Effector CD4-positive, alpha-beta T cell (primary cell): ENCODE results near the gene GJC2.
A peak's percentile ranks its signal among the peaks of the same experiment; 100 is the strongest.

Experiments
- DNase-seq: peaks from one replicate; pipeline ENCODE4 v3.0.0-alpha.2; 2020

GJC2 gene

DNA sequence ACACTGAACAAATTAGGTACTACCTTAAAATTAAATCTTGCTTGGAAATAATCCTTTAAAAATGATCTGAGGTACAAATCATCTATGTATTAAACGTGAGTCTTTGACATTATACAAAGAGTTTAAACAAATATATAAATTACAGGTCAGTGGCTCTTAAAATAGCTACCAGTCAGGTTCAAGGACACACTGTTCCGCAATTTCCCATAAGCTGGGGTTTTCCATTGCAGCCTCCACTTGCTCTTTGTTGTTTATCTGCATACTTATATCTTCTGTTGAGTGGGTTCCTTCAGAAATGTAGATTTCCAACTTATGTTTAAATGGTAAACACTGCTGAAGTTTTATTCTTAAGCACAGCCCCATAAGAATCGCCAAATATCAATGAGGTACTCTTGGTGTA lies 34.9 kb upstream of the GJC2 start:
- DNase-seq: no peak

DNA sequence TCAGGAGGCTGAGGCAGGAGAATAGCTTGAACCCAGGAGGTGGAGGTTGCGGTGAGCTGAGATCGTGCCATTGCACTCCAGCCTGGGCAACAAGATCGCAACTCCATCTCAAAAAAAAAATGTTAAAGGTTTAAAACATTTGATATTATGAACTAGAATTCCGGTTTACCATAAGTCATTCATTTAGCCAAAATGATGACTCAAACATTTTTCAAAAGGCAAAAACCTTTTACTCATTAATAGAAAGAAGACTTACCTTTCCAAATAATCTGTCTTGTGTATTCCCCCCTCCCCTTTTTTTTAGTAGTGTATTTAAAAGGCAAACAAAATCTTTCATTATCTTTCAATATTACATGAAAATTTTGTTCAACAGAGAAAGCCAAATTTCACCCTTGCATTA lies 32.4 kb upstream of the GJC2 start:
- no peak for DNase-seq

DNA sequence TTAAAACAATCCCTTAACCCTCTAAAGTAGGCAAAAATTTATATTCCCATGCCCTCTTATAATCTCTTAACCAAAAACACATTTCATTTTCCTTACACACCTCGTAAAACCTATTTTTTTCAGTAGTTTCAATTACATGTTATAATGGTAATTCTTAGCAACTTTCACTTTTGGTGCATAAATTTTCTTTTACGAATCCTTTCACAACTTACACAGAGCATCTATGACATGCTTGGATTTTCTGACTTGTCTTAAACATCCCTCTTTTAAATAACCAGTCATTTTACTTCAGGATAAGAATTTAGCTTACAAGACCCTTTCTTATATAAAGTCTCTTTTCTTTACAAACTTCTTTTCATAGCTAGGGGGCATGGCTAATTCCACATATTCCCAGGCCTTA lies 31.7 kb upstream of the GJC2 start:
- no peak for DNase-seq

DNA sequence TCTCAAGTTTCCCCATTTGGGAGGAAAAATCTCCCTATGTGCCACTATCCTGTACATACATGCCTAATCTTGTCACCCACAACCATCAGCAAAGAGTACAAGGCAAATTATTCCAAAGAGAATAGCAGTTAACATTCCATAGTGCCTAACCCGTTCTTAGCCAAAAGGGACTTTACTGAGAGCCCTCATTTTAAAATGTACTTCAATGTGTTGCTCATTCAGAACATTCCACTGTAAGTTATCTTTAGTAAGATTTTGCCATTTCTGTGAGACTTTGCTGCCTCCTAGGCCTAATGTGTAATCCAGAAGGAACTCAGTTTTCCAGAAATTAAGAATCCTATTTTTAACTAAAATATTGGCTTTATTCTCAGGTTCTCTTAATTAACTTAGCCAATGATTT lies 29.4 kb upstream of the GJC2 start:
- DNase-seq: no peak

DNA sequence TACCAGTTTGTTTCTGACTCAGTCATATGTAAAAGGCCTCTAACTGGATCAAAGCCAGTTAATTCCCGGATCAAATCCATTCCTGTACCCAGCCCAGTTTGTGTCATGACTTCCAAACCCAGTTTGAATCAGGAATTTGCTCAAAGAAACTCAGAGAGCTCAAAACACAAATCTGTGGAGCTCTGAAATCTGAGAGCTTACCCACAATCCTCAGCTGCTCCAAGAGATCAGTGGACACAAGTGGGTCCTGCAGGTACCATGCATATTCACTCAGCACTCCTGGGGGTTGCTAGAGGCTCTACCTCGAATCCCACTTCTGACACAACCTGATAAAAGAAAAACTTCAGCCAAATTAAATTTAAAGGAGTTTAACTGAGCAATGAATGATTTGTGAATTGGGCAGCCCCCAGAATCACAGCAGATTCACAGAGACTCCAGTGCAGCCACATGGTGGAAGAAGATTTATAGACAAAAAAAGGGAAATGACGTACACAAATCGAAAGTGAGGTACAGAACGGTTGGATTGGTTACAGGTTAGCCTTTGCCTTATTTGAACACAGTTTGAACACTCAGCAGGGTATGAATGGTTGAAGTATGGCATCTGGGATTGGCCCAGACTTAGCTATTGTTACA lies 28.8 kb upstream of the GJC2 start:
- no peak for DNase-seq

DNA sequence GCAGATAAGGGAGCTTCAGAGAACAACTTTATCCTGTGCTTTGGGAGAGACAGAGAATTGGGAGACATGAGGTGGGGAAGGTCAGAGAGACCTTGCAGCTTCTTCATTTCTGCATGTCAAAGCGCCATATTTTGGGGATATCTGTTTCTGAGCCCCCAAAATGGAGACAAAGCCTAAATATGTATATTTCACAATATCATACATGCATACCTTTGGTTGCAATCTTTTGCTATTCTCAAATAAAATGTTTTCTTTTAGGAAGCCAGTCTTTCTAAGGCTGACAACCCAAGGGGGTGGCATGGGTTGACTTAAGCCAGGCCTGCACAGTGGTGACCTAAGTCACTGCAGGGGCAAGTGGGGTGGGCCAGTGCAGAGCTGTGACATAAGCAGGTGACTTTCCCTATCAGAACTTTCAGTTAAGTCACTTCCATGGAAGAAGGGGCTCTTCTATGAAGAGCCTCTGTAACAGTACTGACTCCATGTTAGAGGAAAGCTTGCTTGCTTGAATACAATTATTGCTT lies 26.7 kb upstream of the GJC2 start:
- DNase-seq: no peak

DNA sequence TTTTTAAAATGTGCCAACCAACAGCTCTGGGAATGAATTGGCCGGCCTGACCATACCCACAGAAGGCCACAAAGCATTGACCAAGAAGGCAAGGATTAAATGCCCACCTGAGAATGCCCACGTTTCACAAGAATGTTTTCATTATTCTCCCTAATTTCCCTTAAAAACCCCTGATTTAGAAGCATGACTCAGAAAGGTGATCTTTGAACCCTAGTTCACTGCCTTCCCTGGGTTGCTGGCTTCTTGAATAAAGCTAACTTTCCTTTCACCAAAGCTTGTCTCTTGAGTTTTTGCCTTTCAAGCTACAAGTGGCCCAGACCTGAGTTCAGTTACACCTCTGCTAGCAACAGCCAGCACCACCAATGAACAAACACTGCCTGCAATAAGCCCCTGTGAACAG lies 26.2 kb upstream of the GJC2 start:
- no peak for DNase-seq

DNA sequence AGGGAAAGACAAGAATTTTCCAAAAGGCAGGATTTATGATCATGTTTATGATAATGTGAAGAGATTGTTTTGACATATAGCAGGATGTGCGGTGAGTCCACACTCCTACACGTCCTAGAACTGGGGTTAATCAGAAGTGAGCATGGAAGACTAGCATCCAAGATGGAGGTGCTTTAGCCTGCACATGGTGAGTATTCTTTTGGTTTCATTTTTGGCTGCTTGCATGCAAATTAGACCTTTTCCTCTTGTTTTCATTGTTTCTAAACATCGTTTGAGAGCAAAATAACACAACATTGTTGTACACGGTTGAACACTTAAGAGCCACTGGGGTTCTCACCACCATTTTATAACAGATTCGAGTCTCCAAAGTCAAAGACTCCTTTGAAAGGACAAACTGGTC lies 24.5 kb upstream of the GJC2 start:
- no peak for DNase-seq

DNA sequence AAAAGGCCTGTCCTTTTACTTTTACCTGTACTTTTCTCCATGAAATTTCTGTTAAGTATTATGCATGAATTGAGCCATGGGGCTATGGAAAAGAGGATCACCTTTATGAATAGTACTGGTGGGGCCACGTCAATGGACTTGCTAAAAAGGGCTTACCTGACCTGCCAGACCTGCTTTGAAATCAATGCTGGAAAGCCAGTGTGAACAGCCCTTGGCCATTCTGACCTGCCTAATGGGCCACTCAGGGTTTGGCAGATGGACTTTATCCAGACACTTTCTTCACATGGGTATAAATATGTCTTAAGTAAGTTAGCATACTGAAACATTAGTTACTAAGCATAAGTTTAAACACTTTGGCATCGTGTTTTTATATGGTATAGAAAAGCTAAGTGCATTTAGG lies 18.0 kb upstream of the GJC2 start:
- no peak for DNase-seq

DNA sequence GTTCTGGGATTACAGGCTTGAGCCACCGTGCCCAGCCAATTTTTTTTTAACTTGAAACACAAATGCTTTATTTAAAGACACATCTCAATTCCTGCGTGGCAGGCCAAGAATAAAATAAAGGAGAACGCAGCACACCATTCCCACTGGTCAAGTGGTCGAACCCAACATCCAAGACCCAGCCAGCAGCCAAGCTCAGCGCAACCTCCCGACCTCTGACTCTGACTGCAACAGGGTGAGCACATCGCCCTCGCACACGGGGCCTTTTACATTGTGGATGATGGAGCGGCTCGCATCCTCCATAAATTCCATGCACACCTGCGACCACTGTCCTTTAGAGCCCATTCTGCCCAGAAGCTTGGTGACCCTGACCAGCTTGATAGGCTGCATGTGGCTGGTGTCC lies 15.1 kb upstream of the GJC2 start:
- DNase-seq: no peak

DNA sequence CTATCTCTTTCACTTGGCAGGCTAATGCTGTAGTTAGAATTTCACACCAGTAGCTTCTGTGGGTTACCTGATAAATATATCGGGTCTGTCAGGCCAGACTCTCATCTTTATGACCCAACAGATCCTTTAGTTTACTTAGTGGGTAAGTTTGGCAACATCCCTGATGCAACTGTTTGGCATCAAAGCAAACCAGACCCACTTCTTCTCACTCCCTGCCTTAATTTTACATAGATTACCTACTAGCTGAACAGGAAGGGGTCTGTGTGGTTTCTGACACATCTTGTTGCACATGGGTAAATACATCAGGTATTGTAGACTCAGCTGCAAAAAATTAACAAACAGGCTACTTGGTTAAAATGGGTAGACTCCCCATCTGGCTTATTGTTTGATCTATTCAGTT lies 12.8 kb upstream of the GJC2 start:
- no peak for DNase-seq

DNA sequence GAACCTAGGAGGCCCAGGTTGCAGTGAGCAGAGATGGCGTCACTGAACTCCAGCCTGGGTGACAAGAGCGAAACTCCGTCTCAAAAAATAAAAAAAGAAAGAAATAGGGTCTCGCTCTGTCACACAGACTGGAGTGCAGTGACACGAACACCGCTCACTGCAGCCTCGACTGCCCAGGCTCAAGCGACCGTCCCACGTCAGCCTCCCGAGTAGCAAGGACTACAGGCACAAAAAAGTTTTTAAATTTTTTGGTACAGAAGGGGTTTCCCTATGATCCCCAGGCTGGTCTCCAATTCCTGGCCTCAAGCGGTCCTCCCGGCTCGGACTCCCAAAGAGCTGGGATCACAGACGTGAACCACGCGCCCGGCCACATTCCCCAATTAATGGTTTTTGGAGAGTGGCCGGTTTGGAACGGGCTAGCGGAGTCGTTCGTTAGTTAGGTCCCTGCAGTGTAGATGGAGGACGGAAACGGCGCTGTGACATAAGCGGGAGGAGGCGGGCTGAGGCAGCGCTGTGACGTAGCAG lies 10.3 kb upstream of the GJC2 start:
- no peak for DNase-seq

DNA sequence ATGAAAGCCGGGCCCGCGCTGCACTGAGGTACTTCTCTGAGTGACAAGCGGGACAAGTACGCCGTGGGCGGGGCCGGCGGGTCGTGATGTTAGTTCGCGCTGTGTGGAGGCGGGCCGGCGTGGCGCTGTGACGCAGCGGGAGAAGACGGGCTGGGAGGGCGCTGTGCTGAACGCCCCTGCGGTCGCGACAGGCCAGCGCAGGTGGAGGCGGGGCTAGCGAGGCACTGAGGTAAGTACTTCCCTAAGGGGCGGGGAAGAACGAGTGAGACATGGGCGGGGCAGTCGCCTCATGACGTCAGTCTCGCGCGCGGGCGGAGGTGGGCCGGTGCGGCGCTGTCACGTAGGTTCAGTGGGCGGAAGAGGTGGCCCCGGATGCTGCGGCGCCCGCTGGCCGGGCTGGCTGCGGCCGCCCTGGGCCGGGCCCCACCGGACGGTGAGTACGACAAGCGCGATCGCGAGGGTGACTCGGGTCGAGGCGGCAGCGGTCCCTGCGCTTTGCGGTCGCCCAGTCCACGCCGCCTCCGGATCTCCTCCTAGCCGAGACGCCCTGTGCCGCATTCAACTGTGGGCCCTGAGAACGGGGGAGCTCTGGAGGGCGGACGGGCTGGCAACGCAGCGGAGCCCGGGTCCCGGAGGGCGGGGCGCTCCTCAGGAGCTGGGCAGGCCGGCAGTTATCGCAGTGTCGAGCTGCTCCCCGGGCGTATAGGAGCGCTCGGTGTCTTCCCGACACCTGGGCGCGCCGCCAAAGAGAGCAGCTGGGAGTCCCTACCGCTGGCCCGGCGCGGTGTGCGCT lies 9.6 kb upstream of the GJC2 start, which contains the start of gene GUK1:
Gene GUK1 (plus strand): TSS at position 349 of the 793 bp plus-strand sequence. CDS start 24 bp downstream, at position 373.
- peak; percentile 100 for DNase-seq

DNA sequence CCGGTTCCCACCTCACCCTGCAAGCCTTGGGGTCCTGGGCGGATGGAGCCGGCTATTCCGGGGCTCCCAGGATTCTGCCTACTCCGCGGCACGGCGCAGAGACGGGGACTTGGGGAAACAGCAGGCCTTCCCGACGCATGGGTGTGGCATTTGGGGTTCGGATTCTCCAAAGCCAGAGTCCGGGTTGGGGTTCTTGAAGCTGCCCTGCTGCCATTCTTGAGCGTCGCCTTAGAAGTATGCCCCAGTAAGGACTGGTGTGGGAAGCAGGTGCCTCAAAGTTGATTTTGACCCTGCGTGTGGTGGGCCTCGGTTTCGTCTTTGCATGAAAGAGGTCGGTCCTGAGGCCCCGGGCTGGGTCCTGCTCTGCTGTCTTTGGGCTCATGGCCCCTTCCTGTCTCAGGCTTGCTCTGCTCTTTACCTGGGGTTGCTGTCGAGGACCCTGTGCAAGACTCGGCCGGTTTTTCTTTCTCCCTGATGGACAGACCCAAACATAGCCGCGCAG lies 9.0 kb upstream of the GJC2 start:
- no peak for DNase-seq

DNA sequence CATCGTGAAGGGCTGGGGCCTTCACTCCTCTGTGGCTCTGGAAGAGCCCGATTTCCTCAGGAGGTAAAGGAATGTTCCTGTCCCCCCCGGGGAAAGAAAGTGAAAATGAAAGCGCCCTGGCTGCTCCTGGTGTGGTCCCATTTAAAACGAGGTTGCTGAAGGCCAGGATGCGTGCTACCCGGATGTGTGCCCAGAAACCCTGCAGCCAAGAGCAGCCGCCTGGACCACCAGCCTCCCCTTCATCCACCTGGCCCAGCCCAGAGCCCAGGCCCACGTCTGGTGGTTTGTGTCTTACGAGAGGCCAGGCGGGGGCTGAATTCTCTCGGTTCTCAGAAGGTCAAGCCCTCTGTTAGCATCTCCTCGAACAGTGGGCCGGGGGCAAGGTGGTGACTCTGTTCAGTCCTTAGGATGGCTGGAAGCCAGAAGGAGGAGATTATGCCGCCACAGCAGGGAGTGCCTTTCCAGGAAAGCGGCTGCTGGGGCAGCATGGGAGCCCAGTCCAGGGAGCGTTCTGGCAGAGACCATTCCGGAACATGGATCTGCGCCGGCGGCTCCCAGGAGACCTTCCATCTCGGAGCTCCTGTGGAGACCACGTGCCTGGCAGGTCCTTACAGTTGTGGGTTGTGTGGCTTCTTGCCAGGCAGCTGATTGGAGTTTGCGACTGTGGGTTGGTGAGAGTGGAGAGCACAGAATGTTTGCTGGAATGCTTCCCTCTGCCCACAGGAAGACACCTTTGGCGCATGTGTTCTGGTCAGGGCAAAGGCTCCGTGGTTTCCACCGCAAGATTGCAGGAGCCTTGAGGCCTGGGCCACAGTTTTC lies 8.3 kb upstream of the GJC2 start:
- DNase-seq: no peak

DNA sequence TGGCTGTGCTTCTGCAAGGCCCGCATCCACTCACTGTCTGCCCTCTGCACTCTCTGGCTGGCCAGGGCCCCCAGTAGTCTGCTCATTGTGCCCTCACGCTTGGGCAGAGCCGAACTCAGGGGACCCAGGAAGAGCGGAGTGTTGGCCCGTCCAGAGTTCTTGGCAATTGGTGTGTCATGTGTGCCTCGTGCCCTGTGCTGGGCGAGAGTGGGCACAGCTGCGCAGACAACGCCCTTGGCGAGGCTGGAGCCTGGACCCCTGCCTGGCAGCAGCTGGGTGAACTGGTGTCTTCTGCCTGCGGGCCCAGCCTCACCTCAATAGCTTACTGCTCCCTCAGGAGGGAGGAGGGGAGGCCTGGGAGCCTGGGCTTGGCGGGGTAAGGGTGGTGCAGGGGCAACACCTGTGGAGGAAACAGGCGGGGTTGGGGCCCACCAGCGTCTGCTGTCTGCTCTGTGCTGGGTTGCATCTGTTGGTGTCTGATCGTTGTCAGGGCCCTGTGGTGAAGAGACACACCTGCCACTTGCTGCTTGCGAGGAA lies 7.5 kb upstream of the GJC2 start:
- no peak for DNase-seq

DNA sequence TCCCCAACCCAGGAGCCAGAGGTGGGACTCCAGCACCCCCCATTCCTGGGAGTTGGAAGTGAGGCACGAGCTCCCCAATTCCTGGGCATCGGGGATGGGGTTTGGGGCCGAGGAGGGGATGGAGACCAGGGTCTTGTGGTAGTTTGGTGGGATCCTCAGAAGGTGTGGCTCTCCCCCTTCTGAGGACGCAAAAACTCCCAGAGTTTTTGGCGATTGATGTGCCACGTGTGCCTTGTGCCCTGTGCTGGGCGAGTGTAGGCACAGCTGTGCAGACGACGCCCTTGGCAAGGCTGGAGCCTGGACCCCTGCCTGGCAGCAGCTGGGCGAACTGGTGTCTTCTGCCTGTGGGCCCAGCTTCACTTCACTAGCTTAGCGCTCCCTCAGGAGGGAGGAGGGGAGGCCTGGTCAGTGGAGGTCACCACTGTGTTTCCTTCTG lies 7.0 kb upstream of the GJC2 start:
- DNase-seq: no peak

DNA sequence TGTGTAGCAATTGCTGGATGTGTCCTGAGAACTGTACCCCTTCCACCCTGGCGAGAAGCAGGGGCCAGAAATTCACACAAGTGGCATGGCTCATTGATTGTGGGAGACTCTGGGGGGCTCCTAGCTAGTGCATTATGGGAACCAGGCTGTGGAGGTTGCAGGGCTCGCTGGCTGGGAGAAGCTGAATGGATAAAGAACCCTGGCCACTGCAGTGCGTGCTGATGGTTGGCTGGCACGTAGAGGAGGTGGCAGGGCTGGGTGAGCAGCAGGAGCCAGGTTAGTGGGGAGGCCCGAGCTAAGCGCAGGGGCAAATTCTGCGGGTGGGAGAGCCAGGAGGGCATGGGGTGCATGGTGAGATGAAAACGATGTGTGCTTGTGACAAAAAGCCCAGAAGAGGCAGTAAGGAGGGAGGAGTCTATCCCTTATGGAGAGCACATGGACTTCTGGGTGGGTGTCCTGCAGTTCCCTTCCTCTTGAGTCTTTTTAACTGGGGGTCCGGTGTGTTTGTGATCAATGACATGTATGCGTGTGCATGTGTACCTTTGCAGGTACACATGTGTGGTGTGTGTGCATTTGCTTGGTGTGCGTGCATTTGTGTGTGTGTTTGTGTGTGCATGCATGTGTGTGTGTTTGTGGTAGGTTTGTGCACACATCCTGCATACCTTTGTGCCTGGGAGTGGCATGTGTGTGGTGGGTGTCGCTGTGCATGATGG lies 6.1 kb upstream of the GJC2 start:
- DNase-seq: no peak

DNA sequence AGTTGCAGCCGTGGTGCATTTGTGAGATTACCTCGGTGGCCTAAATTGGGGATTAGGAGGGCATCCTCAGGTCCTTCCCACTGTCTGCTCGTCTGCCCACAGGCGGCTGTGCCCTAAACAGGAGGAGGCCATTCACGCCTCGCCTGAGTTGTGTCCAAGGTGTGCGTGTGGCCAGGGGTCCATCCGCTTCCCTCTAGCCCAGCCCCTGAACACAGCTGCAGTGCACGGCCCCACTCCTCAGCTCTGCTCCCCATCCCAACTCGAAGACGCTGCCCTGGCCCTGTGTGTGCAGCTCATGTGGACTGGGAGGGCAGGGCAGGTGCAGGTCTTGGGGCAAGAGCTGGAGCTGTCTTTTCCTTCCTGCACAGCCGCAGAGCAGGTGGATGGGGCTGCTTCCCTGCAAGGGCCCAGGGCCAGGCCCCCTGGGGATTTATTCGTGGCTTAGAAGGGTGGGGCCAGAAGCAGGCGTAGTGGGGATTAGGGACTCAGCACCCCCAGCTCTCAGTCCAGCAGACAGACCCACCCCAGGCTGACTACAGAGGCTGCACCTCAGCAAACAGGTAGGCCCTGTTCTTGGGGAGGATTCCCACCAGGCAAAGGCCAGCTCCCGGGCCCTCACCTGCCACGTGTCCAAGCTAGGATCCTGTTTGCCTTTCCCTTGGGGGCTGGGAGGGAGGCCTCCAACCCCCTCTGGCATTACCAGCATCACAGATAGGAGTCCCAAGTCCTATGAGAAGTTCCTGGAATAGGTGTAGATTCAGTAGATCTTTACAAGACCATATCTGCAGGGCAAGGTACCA lies 5.3 kb upstream of the GJC2 start:
- DNase-seq: no peak

DNA sequence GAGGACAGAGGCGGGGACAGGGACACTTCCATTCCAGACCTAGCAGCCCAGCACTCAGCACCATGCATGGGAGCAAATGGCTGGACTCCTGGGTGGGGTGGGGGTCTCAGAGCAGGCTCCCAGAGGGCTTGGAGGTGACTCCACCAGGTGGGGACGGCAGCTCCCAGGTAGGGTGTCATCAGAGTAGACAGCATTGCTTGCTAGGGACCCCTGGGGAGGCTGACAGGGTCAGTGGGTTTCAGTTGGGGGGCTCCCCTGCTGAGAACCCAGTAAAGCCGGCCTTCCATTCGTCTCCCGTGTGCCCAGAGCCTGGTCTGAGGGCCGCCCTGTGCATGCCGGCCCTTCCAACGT lies 4.8 kb upstream of the GJC2 start:
- no peak for DNase-seq
